GM21423 (cell line): Measurements from ENCODE around the gene NOX3.
"Not testable (repeated sequence)": the region's sequence is repeated elsewhere in the genome, so short reads cannot be mapped to it uniquely, and the experiment has no call there.

Experiments
- ATAC-seq: cut with Tn5 transposase; IDR thresholded peaks from one replicate; pipeline ENCODE4 v1.9.1; 2021; ENCODE audit warnings: mild to moderate bottlenecking, moderate library complexity; ENCODE audit not compliant: unreplicated experiment

The NOX3 gene

GRCh38 chr6:155377061-155377460, 78.6 kb downstream of the NOX3 start:
- no peak for ATAC-seq

GRCh38 chr6:155375801-155376200, 79.8 kb downstream of the NOX3 start:
- ATAC-seq, result no peak

GRCh38 chr6:155374681-155375080, 81.0 kb downstream of the NOX3 start:
- no peak for ATAC-seq

- ATAC-seq, result no peak
Measured at GRCh38 chr6:155373276-155373675, 82.4 kb downstream of the NOX3 start.

GRCh38 chr6:155372256-155372655, 83.4 kb downstream of the NOX3 start:
- no peak for ATAC-seq

GRCh38 chr6:155371230-155371629, 84.4 kb downstream of the NOX3 start:
- ATAC-seq, result no peak

GRCh38 chr6:155366325-155366724, 89.3 kb downstream of the NOX3 start:
- no peak for ATAC-seq

GRCh38 chr6:155364844-155365437, 90.7 kb downstream of the NOX3 start:
- ATAC-seq, result no peak

GRCh38 chr6:155364021-155364420, 91.6 kb downstream of the NOX3 start:
- not testable (repeated sequence) for ATAC-seq

- not testable (repeated sequence) for ATAC-seq
Measured at GRCh38 chr6:155362968-155363632, 92.5 kb downstream of the NOX3 start.

- no peak for ATAC-seq
Measured at GRCh38 chr6:155354167-155354566, 101.5 kb downstream of the NOX3 start.

GRCh38 chr6:155352811-155353210, 102.8 kb downstream of the NOX3 start:
- no peak for ATAC-seq

- no peak for ATAC-seq
Measured at GRCh38 chr6:155352130-155352420, 103.6 kb downstream of the NOX3 start.

GRCh38 chr6:155351273-155352129, 104.1 kb downstream of the NOX3 start:
- peak; percentile 97 for ATAC-seq

- no peak for ATAC-seq
Measured at GRCh38 chr6:155349956-155350355, 105.7 kb downstream of the NOX3 start.

GRCh38 chr6:155349129-155349528, 106.5 kb downstream of the NOX3 start:
- no peak for ATAC-seq

- no peak for ATAC-seq
Measured at GRCh38 chr6:155347800-155348199, 107.8 kb downstream of the NOX3 start.

- ATAC-seq, result no peak
Measured at GRCh38 chr6:155346957-155347356, 108.7 kb downstream of the NOX3 start.
